Measurements from ENCODE around the gene RRAGD. TPM values are rescaled to one million over a fixed set of nuclear protein-coding genes. Genes with fewer than 3 reads are reported as not detected.

RRAGD gene
- polyA plus RNA-seq, 3 donors = 5.0 to 7.9 (median 7.4) TPM

DNA sequence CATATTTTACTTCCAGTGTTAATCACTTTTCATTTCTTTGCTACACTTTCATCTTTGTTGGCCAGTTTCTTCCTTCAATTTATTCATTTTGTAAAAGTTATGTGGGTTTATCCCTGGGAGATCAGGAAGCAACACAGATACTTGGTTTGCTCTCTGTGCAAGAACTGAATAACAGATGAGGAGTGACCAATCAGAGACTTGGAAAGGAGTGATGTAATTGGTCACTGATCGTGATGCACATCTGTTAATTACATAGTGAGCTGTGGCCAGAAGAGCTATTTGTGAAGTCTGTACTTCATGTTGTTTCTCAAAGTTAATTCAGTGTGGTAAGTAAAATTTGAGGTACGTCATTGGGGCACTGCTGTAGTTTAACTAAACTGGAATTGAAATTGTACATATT is 42.2 kb upstream of the RRAGD start:
- DNase-seq = no peak
- peaks cover 3% of the 10 kb centered on the region for H3K4me1 Mint-ChIP-seq
- Histone ChIP-seq H3K79me2 (ENCODE audit: insufficient read depth, low read length) (no peaks in the 10 kb centered on the region), H3K9ac (ENCODE audit: insufficient read depth, low read length, poor library complexity, severe bottlenecking) (no peak overlapping the region), H3K4me3 (replicated peaks in 1 of 3; ENCODE audit: low read depth in 2 of 3, low read length in 3 of 3) (no peak overlapping the region), H3K36me3 (replicated peaks in 1 of 2; ENCODE audit: control insufficient read depth in 1 of 2, insufficient read depth in 2 of 2, low read length in 2 of 2) (no peaks in the 10 kb centered on the region), H2AFZ (ENCODE audit: insufficient read depth, low read depth, low read length, poor library complexity, severe bottlenecking) (no peak overlapping the region), H3K4me1 (ENCODE audit: control insufficient read depth in 1 of 2, insufficient read depth in 2 of 2, low read length in 2 of 2) (peaks cover 0 to 3% of the 10 kb centered on the region in 2 donors), H3K27ac (ENCODE audit: low read depth in 1 of 2, low read length in 2 of 2) (no peak overlapping the region), H3K27me3 (ENCODE audit: control insufficient read depth in 2 of 2, insufficient read depth in 2 of 2, low read length in 2 of 2) (no peaks in the 10 kb centered on the region), H3K4me2 (replicated peaks; ENCODE audit: extremely low read depth, low read length, poor library complexity, severe bottlenecking) (no peak overlapping the region), H3K9me3 (replicated peaks in 1 of 2; ENCODE audit: control insufficient read depth in 1 of 2, insufficient read depth in 1 of 2, low read length in 2 of 2) (no peaks in the 10 kb centered on the region), H4K20me1 (ENCODE audit: insufficient read depth, low read length) (no peaks in the 10 kb centered on the region)
- WGBS (ENCODE audit: insufficient coverage) = 94% methylated on average over 1 of the region's 2 CpGs
- intact Hi-C loops (cut with micrococcal nuclease) = no loop called here
- H3K27ac Mint-ChIP-seq = no peak overlapping the region
- H3K27me3 Mint-ChIP-seq (ENCODE audit: low read depth in 3 of 3) = no peaks in the 10 kb centered on the region
- H3K4me3 Mint-ChIP-seq = no peak overlapping the region
- no peaks in the 10 kb centered on the region for H3K36me3 Mint-ChIP-seq
- peaks cover 0 to 7% (median 2%) of the 10 kb centered on the region in 7 donors for H3K9me3 Mint-ChIP-seq
- TF ChIP-seq, protein P1, sequence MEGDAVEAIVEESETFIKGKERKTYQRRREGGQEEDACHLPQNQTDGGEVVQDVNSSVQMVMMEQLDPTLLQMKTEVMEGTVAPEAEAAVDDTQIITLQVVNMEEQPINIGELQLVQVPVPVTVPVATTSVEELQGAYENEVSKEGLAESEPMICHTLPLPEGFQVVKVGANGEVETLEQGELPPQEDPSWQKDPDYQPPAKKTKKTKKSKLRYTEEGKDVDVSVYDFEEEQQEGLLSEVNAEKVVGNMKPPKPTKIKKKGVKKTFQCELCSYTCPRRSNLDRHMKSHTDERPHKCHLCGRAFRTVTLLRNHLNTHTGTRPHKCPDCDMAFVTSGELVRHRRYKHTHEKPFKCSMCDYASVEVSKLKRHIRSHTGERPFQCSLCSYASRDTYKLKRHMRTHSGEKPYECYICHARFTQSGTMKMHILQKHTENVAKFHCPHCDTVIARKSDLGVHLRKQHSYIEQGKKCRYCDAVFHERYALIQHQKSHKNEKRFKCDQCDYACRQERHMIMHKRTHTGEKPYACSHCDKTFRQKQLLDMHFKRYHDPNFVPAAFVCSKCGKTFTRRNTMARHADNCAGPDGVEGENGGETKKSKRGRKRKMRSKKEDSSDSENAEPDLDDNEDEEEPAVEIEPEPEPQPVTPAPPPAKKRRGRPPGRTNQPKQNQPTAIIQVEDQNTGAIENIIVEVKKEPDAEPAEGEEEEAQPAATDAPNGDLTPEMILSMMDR (IDR thresholded peaks at IDR 0.05) = no peak

DNA sequence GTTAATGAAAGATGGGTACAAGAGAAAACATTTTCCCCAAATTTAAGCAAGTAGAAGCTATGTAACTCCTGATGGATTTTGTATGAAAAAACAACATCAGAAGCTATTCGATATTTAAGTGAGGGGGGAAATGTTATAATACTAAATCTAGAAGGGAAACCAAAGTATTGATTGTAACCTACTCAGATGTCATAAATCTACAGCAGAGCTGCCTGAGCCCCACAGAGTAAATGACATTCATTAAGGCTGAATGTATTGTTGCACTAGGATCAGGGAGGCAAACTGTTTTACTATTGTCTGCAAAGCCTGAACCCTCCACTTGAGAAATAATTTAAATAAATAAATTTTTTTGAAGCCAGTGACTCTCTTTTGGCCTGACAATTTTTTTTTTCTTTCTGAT is 40.2 kb upstream of the RRAGD start:
- H3K36me3 Mint-ChIP-seq = no peaks in the 10 kb centered on the region
- peaks cover 7% of the 10 kb centered on the region for H3K4me1 Mint-ChIP-seq
- H3K79me2 ChIP-seq (ENCODE audit: insufficient read depth, low read length) = no peaks in the 10 kb centered on the region
- H4K20me1 ChIP-seq (ENCODE audit: insufficient read depth, low read length) = no peaks in the 10 kb centered on the region
- no peak overlapping the region for H3K4me3 Mint-ChIP-seq
- no peaks in the 10 kb centered on the region for H3K9me3 ChIP-seq (replicated peaks in 1 of 2; ENCODE audit: control insufficient read depth in 1 of 2, insufficient read depth in 1 of 2, low read length in 2 of 2)
- H3K27me3 Mint-ChIP-seq (ENCODE audit: low read depth in 3 of 3) = no peaks in the 10 kb centered on the region
- intact Hi-C loops (cut with micrococcal nuclease) = no loop called here
- WGBS (ENCODE audit: insufficient coverage) = no CpG with 5 or more reads among the region's 1 CpG
- TF ChIP-seq, protein P1 (IDR thresholded peaks at IDR 0.05) = no peak
- no peaks in the 10 kb centered on the region for H3K27me3 ChIP-seq (ENCODE audit: control insufficient read depth in 2 of 2, insufficient read depth in 2 of 2, low read length in 2 of 2)
- H3K9me3 Mint-ChIP-seq = peaks cover 0 to 7% (median 2%) of the 10 kb centered on the region in 7 donors
- H3K36me3 ChIP-seq (replicated peaks in 1 of 2; ENCODE audit: control insufficient read depth in 1 of 2, insufficient read depth in 2 of 2, low read length in 2 of 2) = no peaks in the 10 kb centered on the region
- H3K27ac ChIP-seq (ENCODE audit: low read depth in 1 of 2, low read length in 2 of 2) = no peak overlapping the region
- no peak overlapping the region for H2AFZ ChIP-seq (ENCODE audit: insufficient read depth, low read depth, low read length, poor library complexity, severe bottlenecking)
- H3K9ac ChIP-seq (ENCODE audit: insufficient read depth, low read length, poor library complexity, severe bottlenecking) = no peak overlapping the region
- no peak overlapping the region for H3K4me2 ChIP-seq (replicated peaks; ENCODE audit: extremely low read depth, low read length, poor library complexity, severe bottlenecking)
- H3K4me3 ChIP-seq (replicated peaks in 1 of 3; ENCODE audit: low read depth in 2 of 3, low read length in 3 of 3) = no peak overlapping the region
- H3K27ac Mint-ChIP-seq = no peak overlapping the region
- DNase-seq = no peak
- peaks cover 0 to 3% of the 10 kb centered on the region in 2 donors for H3K4me1 ChIP-seq (ENCODE audit: control insufficient read depth in 1 of 2, insufficient read depth in 2 of 2, low read length in 2 of 2)

Data from CD14-positive monocyte (primary cell).